GM12872 (cell line): ENCODE measurements around the gene C1orf210.

Experiments
- TF ChIP-seq, protein P1 (sequence below): IDR thresholded peaks from 3 replicates; pipeline ENCODE4 v1.5.1; 2011; ENCODE audit warnings: low read depth, mild to moderate bottlenecking, low read length, moderate library complexity; ENCODE audit not compliant: insufficient read depth

The C1orf210 gene

DNA sequence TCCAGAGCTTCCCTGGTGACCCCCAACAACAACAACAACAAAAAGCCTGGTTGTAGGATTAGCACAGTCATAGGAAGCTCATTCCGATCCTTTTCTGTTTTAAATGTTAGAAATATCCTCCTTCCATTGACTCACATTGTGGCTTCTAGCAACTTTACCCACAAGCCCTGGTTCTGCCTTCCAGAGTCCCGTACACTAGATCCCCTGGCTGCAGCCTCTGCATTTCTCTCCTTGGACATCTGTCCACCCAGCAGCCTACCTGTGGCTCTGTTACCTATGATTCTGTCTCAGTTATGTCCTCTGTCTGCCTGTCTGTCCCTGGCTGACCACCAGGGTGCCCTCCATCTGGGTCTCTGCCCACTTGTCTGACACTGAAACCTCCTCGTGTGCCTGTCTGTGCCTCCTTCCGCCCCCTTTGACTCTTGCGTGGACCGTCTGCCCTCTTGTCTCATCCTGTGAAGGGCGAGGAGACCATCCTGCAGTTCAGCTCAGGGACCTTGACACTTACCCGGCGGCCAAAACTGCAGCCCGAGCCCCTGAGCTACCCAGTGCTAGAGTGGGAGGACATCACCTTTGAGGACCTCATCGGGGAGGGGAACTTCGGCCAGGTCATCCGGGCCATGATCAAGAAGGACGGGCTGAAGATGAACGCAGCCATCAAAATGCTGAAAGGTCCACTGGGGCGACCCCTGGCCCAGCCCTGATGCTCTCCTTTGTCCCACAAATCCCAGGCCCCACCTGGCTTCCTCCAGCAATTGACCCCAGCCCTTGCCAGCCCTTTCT, 31.5 kb upstream of the C1orf210 start:
- TF ChIP-seq, protein P1, sequence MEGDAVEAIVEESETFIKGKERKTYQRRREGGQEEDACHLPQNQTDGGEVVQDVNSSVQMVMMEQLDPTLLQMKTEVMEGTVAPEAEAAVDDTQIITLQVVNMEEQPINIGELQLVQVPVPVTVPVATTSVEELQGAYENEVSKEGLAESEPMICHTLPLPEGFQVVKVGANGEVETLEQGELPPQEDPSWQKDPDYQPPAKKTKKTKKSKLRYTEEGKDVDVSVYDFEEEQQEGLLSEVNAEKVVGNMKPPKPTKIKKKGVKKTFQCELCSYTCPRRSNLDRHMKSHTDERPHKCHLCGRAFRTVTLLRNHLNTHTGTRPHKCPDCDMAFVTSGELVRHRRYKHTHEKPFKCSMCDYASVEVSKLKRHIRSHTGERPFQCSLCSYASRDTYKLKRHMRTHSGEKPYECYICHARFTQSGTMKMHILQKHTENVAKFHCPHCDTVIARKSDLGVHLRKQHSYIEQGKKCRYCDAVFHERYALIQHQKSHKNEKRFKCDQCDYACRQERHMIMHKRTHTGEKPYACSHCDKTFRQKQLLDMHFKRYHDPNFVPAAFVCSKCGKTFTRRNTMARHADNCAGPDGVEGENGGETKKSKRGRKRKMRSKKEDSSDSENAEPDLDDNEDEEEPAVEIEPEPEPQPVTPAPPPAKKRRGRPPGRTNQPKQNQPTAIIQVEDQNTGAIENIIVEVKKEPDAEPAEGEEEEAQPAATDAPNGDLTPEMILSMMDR, result peak; percentile 35; the same call in 2 of the 3 replicates

DNA sequence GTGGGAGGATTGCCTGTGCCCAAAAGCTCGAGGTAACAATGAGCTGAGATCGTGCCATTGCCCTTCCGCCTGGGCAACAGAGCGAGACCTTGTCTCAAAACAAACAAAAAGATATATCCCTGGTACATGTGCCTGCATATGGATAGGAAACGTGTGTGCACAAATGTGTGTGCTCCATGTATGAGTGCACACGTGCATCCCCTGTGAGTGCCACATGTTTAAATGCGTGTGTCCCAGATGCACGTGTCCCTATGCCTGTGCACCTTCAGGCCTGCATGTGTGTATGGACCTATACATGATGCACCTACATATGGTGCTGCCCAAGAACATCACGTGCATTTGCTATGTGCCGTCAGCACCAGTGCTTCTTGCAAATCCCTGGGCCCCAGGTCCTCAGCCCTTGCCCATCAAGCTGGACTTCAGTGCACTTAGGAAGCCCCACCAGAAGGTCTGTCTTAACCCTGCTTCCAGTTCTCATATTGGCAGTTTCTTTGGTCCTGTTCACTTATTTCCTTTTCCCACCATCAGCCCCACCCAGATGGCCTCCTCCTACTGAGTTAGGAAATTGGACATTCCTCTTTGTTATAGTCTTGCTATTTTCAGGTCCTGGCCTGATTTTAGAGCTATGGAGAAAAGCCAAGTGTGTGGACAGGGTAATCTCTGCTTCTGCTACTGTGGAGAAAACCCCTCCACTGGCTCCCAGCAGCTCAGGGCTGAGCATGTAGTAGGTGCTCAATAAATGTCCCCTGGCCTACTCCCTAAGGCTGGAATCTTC, 30.8 kb upstream of the C1orf210 start:
- TF ChIP-seq, protein P1, result no peak

DNA sequence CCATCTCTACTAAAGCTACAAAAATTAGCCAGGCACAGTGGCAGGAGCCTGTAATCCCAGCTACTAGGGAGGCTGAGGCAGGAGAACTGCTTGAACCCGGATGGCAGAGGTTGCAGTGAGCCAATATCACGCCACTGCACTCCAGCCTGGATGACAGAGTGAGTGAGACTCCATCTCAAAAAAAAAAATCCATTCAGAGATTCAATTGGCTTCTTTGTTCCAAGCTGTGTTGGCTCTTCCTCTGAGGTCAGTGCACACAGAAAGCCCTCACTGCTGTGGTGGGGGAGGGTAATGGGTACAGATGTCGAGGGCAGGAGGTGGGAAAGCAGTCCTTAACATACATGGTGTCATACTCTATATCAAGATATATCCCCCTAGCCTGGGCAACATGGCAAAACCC, 30.1 kb upstream of the C1orf210 start:
- TF ChIP-seq, protein P1, result no peak

DNA sequence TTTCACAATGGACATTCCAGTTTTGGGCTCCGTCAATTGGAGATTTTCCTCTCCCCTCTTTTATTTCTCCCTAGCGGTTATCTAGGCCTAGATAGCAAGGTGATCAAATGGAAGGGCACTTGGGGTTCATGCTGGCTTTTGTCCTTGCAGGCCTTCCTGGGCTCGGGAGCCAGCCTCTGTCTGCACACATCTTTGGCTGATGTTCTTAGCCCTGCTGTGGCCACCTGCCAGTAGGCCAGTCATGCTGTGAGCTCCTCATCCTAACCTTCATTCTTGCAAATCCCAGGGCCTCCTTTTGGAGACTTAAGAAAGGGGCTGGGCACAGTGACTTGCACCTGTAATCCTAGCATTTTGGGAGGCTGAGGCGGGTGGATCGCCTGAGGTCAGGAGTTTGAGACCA, 28.9 kb upstream of the C1orf210 start:
- TF ChIP-seq, protein P1, result no peak

DNA sequence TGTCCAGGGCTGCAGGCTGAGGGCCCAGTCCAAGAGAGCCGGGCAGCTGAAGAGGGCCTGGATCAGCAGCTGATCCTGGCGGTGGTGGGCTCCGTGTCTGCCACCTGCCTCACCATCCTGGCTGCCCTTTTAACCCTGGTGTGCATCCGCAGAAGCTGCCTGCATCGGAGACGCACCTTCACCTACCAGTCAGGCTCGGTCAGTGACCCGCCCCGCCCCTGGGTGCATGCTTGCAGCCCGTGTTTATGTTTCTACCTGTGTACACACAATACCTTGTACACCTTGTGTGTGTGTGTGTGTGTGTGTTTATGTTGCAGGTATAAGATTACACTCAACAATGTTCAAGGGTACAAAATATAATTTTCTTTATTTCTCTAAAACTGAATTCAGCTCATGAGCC, 28.4 kb upstream of the C1orf210 start:
- TF ChIP-seq, protein P1, result no peak

DNA sequence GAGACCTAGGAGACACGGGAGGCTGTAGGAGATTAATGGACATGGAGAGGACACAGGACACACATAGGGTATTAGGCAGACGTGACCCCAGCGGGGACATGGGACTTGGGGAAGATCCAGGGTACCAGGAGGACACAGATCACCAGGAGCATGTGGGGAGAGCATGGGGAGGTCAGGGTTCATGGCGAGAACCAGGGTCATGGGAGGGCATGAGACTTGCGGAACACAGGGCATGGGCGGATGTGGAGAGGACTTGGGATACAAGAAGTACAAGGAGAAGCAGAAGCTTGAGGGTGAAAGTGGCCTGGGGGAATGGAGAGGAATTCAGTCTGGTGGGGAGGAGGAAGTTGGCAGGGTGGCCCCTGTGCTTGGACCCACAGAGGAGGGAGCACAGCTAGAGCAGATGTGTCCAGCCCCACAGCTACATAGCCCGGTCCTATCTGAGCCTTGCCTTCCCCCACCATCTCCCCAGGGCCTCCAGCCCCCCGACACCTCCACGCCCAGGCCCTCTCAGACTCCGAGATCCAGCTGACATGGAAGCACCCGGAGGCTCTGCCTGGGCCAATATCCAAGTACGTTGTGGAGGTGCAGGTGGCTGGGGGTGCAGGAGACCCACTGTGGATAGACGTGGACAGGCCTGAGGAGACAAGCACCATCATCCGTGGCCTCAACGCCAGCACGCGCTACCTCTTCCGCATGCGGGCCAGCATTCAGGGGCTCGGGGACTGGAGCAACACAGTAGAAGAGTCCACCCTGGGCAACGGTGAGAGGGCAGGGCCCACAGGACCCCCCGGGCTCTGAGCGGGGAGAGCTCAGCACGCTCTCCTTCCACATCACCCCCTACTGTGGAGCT, 27.5 kb upstream of the C1orf210 start:
- TF ChIP-seq, protein P1, result no peak

DNA sequence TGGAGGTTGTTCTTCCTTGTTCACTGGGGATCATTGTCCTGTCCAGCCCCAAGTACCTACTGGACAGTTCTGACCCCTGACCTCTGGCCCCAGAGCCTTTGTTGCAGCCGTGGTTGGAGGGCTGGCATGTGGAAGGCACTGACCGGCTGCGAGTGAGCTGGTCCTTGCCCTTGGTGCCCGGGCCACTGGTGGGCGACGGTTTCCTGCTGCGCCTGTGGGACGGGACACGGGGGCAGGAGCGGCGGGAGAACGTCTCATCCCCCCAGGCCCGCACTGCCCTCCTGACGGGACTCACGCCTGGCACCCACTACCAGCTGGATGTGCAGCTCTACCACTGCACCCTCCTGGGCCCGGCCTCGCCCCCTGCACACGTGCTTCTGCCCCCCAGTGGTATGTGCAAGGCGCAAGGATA, 26.8 kb upstream of the C1orf210 start:
- TF ChIP-seq, protein P1, result no peak
